A204.1 (cell line): ENCODE data around the gene PTPRN2.

Experiments used
- FAIRE-seq: peaks from 2 replicates; lab custom pipeline; 2012; peaks lifted over from hg19 to GRCh38; lab: Jason Lieb, UNC

The PTPRN2 gene

GRCh38 chr7:158111049-158111751 is 476.4 kb downstream of the PTPRN2 start:
- FAIRE-seq: no peak

- FAIRE-seq: no peak
Observed at GRCh38 chr7:158110661-158111048, 477.0 kb downstream of the PTPRN2 start.

- no peak for FAIRE-seq
Observed at GRCh38 chr7:158110034-158110590, 477.5 kb downstream of the PTPRN2 start.

- FAIRE-seq: no peak
Observed at GRCh38 chr7:158109364-158110033, 478.1 kb downstream of the PTPRN2 start.

GRCh38 chr7:158108646-158109293 is 478.9 kb downstream of the PTPRN2 start:
- no peak for FAIRE-seq

GRCh38 chr7:158107806-158108205 is 479.8 kb downstream of the PTPRN2 start:
- FAIRE-seq: no peak

- FAIRE-seq: no peak
Observed at GRCh38 chr7:158106272-158106671, 481.4 kb downstream of the PTPRN2 start.

- no peak for FAIRE-seq
Observed at GRCh38 chr7:158103378-158103777, 484.2 kb downstream of the PTPRN2 start.

- no peak for FAIRE-seq
Observed at GRCh38 chr7:158102897-158103296, 484.7 kb downstream of the PTPRN2 start.

GRCh38 chr7:158101821-158102450 is 485.7 kb downstream of the PTPRN2 start:
- no peak for FAIRE-seq

- FAIRE-seq: no peak
Observed at GRCh38 chr7:158098125-158099030, 489.2 kb downstream of the PTPRN2 start.

GRCh38 chr7:158097453-158098124 is 490.0 kb downstream of the PTPRN2 start:
- FAIRE-seq: no peak

GRCh38 chr7:158097106-158097452 is 490.5 kb downstream of the PTPRN2 start:
- FAIRE-seq: no peak

GRCh38 chr7:158096582-158096981 is 491.0 kb downstream of the PTPRN2 start:
- FAIRE-seq: no peak

- no peak for FAIRE-seq
Observed at GRCh38 chr7:158094671-158095226, 492.9 kb downstream of the PTPRN2 start.

- FAIRE-seq: no peak
Observed at GRCh38 chr7:158094046-158094445, 493.6 kb downstream of the PTPRN2 start.

- FAIRE-seq: no peak
Observed at GRCh38 chr7:158093156-158093796, 494.3 kb downstream of the PTPRN2 start.

- FAIRE-seq: no peak
Observed at GRCh38 chr7:158087196-158087595, 500.4 kb downstream of the PTPRN2 start.

GRCh38 chr7:158085741-158086695 is 501.6 kb downstream of the PTPRN2 start:
- FAIRE-seq: no peak
